Body of pancreas (tissue), 4 donors: ENCODE data around the gene UBTF.

Experiments used
- CTCF ChIP-seq, 7 experiments: fragments of 450-650 bp in 4 of 7; fragments of 200-600 bp in 3 of 7; sonication (generic) in 3 of 7; IDR thresholded peaks; one replicate each; pipeline ENCODE4 v1.5.1; 2016 to 2019; ENCODE audit warnings: antibody characterized with exemption in 7 of 7
- POLR2A ChIP-seq, 3 donors: fragments of 450-650 bp; IDR thresholded peaks; one replicate each; pipeline ENCODE4 v1.6.1; 2016; ENCODE audit warnings: antibody characterized with exemption in 3 of 3, mild to moderate bottlenecking in 2 of 3

GRCh38 chr17:44216694-44217093 is 2.8 kb downstream of the UBTF start:
- TF ChIP-seq POLR2A (IDR thresholded peaks at IDR 0.05) = no peak
- no peak for TF ChIP-seq CTCF (IDR thresholded peaks at IDR 0.05)
